ENCODE measurements around the gene DISC1.

GRCh38 chr1:231677442-231677841 is 50.9 kb downstream of the DISC1 start:
- TF ChIP-seq POLR2AphosphoS5 (IDR thresholded peaks at IDR 0.05; ENCODE audit: low read depth, low read length) (no peak), YY1 (IDR thresholded peaks at IDR 0.05; ENCODE audit: extremely low read depth, insufficient replicate concordance, low read depth, low read length) (no peak), CTCF (IDR thresholded peaks at IDR 0.05 in 2 of 3, conservative IDR thresholded peaks at IDR 0.05 in 1 of 3; ENCODE audit: borderline replicate concordance in 1 of 3, insufficient read depth in 1 of 3, low read depth in 2 of 3, low read length in 2 of 3) (no peak), POLR2A (IDR thresholded peaks at IDR 0.05; ENCODE audit: borderline replicate concordance, extremely low read depth, insufficient read depth, insufficient read length) (no peak), ELF1 (IDR thresholded peaks at IDR 0.05; ENCODE audit: borderline replicate concordance, low read depth) (no peak), CEBPB (IDR thresholded peaks at IDR 0.05; ENCODE audit: low read depth) (no peak), EGR1 (IDR thresholded peaks at IDR 0.05; ENCODE audit: low read depth) (no peak), ZBTB33 (IDR thresholded peaks at IDR 0.05; ENCODE audit: extremely low read depth, insufficient replicate concordance, low read length) (no peak), REST (IDR thresholded peaks at IDR 0.05; ENCODE audit: low read depth) (no peak), MAX (IDR thresholded peaks at IDR 0.05) (no peak), SIN3A (IDR thresholded peaks at IDR 0.05; ENCODE audit: low read depth) (no peak), SRF (IDR thresholded peaks at IDR 0.05; ENCODE audit: low read depth) (no peak), RAD21 (IDR thresholded peaks at IDR 0.05; ENCODE audit: low read depth) (no peak)
